GM21529 (cell line): ENCODE measurements around the gene AGRN.
"Not testable (repeated sequence)": the region's sequence is repeated elsewhere in the genome, so short reads cannot be mapped to it uniquely, and the experiment has no call there.

ENCODE experiments used
- ATAC-seq: cut with Tn5 transposase; IDR thresholded peaks from one replicate; pipeline ENCODE4 v1.9.1; 2021; ENCODE audit not compliant: unreplicated experiment

Gene AGRN

GRCh38 chr1:1075148-1075935, 55.4 kb downstream of the AGRN start:
- no peak for ATAC-seq

DNA sequence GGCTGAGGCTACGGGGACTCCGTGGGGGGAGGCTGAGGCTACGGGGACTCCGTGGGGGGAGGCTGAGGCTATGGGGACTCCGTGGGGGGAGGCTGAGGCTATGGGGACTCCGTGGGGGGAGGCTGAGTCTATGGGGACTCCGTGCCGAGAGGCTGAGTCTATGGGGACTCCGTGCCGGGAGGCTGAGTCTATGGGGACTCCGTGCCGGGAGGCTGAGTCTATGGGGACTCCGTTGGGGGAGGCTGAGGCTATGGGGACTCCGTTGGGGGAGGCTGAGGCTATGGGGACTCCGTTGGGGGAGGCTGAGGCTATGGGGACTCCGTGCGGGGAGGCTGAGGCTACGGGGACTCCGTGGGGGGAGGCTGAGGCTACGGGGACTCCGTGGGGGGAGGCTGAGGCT, 57.5 kb downstream of the AGRN start:
- ATAC-seq, result not testable (repeated sequence)

GRCh38 chr1:1079408-1080121, 59.6 kb downstream of the AGRN start:
- peak; percentile 60 for ATAC-seq

- ATAC-seq, result peak; percentile 46
Measured at GRCh38 chr1:1080122-1080757, 60.3 kb downstream of the AGRN start.

DNA sequence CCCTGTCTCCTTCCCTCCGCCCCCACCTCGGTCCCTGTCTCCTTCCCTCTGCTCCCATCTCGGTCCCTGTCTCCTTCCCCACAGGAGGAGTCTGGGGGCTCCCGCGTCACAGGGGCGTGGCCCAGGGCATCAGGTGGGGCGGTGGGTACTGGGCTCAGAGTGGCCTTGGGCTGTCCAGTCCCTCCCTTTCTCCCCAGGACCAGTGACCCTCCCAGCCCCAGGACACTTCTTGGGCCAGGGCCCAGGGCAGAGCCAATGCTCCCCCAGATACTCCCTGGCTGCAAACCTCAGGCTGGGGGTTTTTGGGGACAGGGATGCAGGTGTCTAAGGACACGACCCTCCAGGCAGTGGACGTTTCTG, 61.0 kb downstream of the AGRN start:
- no peak for ATAC-seq

DNA sequence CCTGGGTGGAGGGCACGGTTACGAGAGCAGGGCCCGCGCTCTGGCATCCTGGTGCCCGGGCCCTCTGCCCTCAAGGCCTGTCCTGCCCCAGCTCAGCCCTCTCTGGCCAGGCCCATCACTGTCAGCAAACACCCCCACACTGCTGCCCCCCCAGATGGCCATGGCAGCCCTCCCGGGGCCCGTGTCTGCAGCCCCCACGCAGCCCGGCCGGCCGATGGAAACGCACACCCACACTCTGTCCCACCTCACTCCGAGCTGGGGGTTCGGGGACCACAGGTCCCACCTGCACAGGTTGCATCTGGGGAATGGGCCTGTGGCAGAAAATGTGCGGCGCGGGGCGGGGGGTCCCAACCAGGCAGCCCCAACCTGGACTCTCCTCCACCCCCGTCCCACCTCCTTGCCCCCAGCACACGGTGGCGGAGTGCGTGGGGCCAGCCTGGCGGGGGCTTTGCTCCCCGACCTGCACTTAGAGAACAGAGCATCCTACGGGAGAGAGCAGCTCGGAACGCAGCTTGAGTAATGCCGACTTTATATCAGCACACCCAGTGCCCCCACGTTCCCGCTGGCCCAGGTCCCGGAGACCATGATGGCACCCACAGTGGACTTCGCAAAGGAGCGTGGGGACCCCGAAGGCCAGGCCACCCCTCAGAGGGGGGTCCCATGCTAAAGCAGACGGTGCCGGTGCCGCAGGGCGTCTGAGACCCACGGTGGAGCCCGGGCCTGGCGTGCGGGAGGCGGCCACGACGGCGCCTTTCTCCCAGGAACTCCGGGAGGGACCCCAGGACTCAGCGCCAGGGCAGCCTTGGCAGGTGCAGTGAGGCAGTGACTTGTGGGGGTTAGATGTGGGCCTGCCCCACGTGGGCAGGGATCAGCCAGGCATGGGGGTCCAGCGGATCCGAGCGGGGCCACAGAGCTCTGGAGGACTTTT, 61.7 kb downstream of the AGRN start:
- ATAC-seq, result no peak

DNA sequence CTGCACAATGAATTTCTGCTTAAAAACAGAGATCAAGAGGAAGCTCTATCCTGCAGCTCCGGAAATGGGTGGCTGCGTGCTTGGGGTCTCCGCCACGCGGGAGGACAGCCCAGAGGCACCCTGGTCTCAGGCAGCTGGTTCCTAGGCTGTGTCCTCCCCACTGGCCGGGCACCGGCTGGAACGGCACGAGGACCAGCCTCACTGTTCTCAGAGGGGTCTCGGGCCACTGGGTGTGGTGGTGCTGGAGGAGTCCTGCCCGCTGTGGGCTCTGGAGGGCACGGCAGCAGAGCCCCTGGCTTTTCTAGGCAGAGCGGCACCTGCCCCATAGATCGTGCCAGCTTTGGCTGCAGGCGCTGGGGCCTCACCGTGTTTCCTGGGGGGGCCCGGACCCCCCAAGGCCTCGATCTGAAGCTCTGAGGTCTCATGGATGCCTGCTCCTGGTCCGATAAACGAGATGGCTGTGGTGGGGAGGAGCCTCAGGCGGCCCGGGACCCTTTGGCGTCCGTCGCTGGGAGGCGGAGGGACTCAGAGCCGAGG, 62.4 kb downstream of the AGRN start:
- no peak for ATAC-seq

DNA sequence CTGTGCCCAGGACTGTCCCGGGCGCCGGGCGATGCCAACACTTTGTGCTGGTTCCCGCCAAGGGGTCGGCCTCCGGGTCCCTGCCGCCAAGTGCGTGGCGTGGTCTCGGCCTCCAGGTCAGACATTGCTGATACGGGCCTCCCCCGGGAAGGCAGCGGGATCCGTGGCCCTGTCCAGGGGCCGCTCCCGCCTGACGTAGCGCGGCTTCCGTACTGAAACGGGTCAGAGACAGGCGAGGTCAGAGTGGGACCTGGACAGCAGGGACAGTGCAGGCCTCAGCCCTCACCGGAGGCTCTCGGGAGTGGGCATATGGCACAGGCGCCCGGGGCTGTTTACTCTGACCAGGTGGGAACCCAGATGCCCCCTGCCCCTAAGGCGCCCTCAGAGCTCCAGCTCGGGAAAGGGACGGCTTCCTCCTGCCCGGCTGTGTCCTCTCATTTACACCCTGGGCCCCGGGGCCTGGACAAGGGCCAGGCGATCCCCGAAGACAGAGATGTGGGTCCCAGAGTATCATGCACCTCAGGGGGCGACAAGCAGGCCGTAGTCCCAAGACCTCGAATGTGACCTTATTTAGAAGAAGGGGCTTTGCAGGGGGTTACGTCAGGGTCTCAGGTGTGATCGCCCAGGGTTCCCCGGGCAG, 63.0 kb downstream of the AGRN start:
- no peak for ATAC-seq

DNA sequence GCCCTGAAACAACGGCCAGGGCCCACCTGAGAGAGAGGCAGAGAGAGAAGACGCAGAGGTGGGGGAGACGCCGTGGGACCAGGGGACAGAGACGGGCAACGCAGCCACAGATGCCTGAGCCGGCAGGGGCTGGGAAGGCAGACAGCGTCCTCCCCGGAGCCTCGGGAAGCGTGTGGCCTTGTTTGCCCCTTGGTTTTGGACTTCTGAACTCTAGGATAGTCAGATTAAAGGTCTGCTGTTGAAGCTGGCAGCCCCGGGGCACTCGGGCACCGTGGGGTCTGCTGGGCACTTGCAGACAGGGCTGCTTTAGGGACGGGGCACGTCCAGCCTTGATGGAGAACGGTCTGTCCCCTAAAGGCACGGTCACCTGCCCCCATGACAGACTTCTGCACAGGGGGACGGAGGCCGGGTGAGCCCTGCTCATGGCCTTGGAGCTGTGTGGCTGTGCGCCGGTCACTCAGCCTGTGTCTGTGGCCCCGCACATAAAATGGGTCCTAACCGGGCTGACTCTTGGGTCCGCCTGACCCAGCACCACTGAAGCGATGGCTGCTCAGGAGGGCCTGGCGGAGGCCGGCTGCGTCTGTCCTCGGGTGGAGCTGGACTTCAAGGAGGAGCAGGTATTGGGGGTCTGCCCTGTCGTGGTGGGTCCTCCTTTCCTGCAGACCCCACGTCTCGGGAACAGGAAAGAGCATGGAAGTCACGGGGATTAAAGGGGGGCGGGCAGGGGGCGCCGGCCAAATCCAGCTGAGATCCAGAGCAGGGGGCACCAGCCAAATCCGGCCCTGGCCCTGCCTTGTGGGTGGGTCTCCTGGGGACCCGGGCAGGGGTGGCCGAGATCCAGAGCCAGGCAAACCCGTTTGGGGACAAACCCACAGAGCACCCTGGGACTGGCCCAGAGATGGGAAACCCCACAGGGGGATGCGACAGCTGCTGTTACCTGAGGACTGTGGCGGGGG, 63.8 kb downstream of the AGRN start:
- ATAC-seq, result no peak

GRCh38 chr1:1084372-1085170, 64.7 kb downstream of the AGRN start:
- ATAC-seq, result no peak

DNA sequence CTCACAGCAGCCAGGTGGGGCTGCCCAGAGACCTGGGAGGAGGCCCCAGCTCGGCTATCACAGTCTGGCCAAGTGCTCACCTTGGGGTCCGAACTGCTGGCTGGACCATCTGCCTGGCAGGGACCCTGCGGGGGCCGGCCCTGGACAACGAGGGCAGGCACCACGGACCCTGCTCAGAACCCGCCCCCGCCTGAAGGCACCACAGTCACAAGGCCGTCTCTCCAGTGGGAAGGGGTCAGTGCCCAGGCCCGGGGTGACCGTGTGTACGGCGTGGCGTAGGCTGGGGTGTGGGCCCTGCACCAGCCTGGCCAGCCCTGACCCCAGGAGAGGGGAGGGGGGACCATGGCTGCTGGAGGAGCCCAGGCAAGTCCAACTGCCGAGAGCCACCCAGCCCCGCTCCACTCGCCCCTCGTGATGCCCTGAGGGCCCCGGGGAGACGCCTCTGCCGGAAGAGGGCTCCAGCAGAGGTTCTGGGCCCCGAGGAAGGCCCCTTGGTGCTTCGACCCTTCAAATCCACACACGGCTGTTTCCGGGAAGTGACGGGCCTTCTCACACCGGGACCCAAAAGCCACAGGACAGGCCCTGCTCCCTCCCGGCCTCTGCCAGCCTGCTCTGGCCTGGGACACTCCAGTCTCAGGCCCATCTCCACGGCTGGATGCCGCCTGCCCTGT, 65.4 kb downstream of the AGRN start:
- no peak for ATAC-seq

- ATAC-seq, result no peak
Measured at GRCh38 chr1:1085911-1086841, 66.3 kb downstream of the AGRN start.

GRCh38 chr1:1086911-1087341, 67.0 kb downstream of the AGRN start:
- no peak for ATAC-seq

GRCh38 chr1:1087351-1088028, 67.6 kb downstream of the AGRN start:
- ATAC-seq, result no peak

DNA sequence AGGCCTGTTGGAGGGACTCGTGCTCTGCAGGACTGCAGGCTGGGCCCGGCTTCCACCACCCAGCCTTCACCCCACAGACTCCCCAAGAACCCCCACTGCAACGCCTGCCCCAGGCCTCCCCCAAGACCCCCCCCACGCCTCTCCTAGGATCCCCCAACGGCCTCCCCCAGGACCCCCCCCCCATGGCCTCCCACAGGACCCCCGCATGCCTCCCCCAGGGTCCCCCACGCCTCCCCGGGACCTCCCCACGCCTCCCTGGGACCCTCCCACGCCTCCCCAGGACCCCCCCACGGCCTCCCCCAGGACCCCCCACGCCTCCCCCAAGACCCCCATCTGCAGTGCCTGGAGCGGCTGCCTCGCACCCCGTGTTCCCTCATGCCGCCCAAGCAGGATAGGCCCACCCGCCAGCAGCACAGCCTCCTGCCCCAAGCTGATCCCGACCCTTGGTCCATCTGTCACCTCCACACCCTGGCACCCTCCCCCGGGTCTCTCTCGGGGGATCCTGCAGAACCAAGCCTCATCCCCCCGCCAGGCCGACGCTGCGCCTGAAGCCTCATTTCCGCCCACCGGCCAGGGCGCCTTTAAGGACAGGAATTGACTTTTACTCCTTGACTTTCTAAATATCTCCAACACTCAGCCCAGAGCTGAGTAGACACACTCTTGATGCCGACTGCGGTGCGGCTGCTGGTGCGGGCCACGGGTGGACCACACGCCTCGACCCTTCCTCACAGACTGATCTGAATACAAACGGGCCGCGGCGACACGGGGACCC, 68.3 kb downstream of the AGRN start:
- no peak for ATAC-seq
